DOHH2 (cell line): ENCODE data around the gene S100A14.

Source experiments
- H3F3A ChIP-seq: fragments of 200-600 bp; sonication (generic), shearing (Covaris generic); 2 replicates; pipeline ENCODE4 v1.6.0; 2016; ENCODE audit warnings: antibody characterized with exemption, mild to moderate bottlenecking; ENCODE audit not compliant: control insufficient read depth, insufficient read depth
- H3K27ac ChIP-seq: fragments of 200-600 bp; sonication (generic); 2 replicates; pipeline ENCODE4 v1.5.1; 2014; ENCODE audit warnings: low read depth, mild to moderate bottlenecking, low read length, moderate library complexity
- H3K27me3 ChIP-seq: fragments of 200-600 bp; sonication (generic); 2 replicates; pipeline ENCODE4 v1.6.1; 2014; ENCODE audit warnings: mild to moderate bottlenecking, low read length, mixed read lengths; ENCODE audit not compliant: control insufficient read depth
- H3K36me3 ChIP-seq: fragments of 200-600 bp; sonication (generic); 2 replicates; pipeline ENCODE4 v1.6.1; 2014; ENCODE audit warnings: mild to moderate bottlenecking, low read length, moderate library complexity, mixed read lengths; ENCODE audit not compliant: control insufficient read depth
- H3K4me1 ChIP-seq: fragments of 200-600 bp; sonication (generic); 2 replicates; pipeline ENCODE4 v1.6.1; 2014; ENCODE audit warnings: mild to moderate bottlenecking, low read length, mixed read lengths; ENCODE audit not compliant: control insufficient read depth
- H3K4me2 ChIP-seq: fragments of 200-600 bp; sonication (generic); 2 replicates; pipeline ENCODE4 v1.6.0; 2014; ENCODE audit warnings: mild to moderate bottlenecking, low read length, moderate library complexity
- H3K4me3 ChIP-seq: fragments of 200-600 bp; sonication (generic); 2 replicates; pipeline ENCODE4 v1.5.1; 2014; ENCODE audit warnings: mild to moderate bottlenecking, low read length, mixed read lengths
- H3K79me2 ChIP-seq: fragments of 200-600 bp; sonication (generic); 2 replicates; pipeline ENCODE4 v1.6.1; 2014; ENCODE audit warnings: mild to moderate bottlenecking, low read length, mixed read lengths; ENCODE audit not compliant: control insufficient read depth
- H3K9me2 ChIP-seq: fragments of 200-600 bp; sonication (generic); replicated peaks from 2 replicates; pipeline ENCODE4 v1.6.1; 2014; ENCODE audit warnings: mild to moderate bottlenecking, low read length, mixed read lengths; ENCODE audit not compliant: control insufficient read depth
- H3K9me3 ChIP-seq: fragments of 200-600 bp; sonication (generic); 2 replicates; pipeline ENCODE4 v1.6.1; 2014; ENCODE audit warnings: antibody characterized with exemption, low read length, mixed read lengths; ENCODE audit not compliant: control insufficient read depth, insufficient read depth
- H4K20me1 ChIP-seq: fragments of 200-600 bp; sonication (generic); 2 replicates; pipeline ENCODE4 v1.6.0; 2014; ENCODE audit warnings: low read depth, mild to moderate bottlenecking, antibody characterized with exemption, low read length, moderate library complexity; ENCODE audit not compliant: control insufficient read depth, insufficient read depth
- CTCF ChIP-seq: fragments of 200-600 bp; sonication (generic); IDR thresholded peaks from one replicate; pipeline ENCODE4 v1.5.1; 2014; ENCODE audit warnings: antibody characterized with exemption, mild to moderate bottlenecking, low read depth, low read length; ENCODE audit not compliant: poor library complexity, severe bottlenecking
- EZH2phosphoT487 ChIP-seq: fragments of 200-600 bp; sonication (generic); IDR thresholded peaks from 2 replicates; pipeline ENCODE4 v1.6.1; 2017; ENCODE audit warnings: borderline replicate concordance, mild to moderate bottlenecking, antibody characterized with exemption, low read length, moderate library complexity, mixed read lengths

Gene S100A14

DNA sequence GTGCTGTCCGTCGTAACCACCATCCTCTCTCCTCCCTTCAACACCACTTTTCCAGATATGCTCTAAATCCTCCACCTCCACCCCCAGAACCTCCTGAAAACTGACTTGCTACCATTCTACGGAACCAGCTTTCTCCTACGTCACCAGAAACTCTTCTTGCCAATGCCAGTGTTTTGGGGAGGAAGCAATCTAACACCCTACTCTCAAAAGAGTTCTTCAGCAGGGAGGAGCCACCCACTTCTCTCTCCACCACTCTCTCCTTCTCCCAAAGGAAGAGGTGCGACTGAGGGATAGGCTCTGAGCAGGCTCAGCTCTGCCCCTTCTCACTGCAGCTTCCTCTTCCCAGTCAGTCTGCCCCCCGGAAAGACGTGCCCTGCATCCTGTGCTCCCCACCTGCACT, 44.4 kb downstream of the S100A14 start:
- H3F3A ChIP-seq, result no peaks in the 10 kb centered on the region
- no peaks in the 10 kb centered on the region for H3K36me3 ChIP-seq
- H3K27ac ChIP-seq, result no peak overlapping the region
- H3K4me2 ChIP-seq, result no peak overlapping the region
- no peak overlapping the region for H3K4me3 ChIP-seq
- TF ChIP-seq CTCF (no peak), EZH2phosphoT487 (no peak)
- no peaks in the 10 kb centered on the region for H3K9me3 ChIP-seq
- no peaks in the 10 kb centered on the region for H4K20me1 ChIP-seq
- H3K27me3 ChIP-seq, result no peaks in the 10 kb centered on the region; the same call in 1 of the 2 replicates
- H3K9me2 ChIP-seq, result no peaks in the 10 kb centered on the region
- no peaks in the 10 kb centered on the region for H3K79me2 ChIP-seq
- H3K4me1 ChIP-seq, result no peaks in the 10 kb centered on the region

DNA sequence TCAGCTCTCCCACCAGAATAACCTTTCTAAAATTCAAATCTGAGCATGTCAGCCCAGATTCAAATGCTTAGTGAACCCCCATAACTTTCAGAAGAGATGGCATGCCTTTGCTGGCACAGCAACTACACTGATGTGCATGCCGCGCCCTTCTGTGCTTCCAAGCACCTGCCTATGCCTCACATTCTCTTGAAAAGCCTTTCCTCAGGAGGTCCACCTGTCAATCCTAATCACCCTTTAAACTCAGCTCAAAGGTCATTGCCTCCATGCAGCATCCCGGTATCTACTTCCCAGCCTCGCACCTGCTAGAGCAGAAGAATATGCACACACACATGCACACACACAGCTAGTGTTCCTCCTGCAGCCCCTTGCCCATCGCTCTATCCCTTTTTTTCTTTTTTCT, 45.3 kb downstream of the S100A14 start:
- Histone ChIP-seq H3K4me3 (no peak overlapping the region), H3K9me2 (no peaks in the 10 kb centered on the region), H3K27ac (no peak overlapping the region), H4K20me1 (no peaks in the 10 kb centered on the region), H3K9me3 (no peaks in the 10 kb centered on the region), H3K27me3 (no peaks in the 10 kb centered on the region), H3K4me2 (no peak overlapping the region), H3K79me2 (no peaks in the 10 kb centered on the region), H3F3A (no peaks in the 10 kb centered on the region), H3K4me1 (peaks cover 2% of the 10 kb centered on the region), H3K36me3 (no peaks in the 10 kb centered on the region)
- TF ChIP-seq EZH2phosphoT487 (no peak), CTCF (no peak)

DNA sequence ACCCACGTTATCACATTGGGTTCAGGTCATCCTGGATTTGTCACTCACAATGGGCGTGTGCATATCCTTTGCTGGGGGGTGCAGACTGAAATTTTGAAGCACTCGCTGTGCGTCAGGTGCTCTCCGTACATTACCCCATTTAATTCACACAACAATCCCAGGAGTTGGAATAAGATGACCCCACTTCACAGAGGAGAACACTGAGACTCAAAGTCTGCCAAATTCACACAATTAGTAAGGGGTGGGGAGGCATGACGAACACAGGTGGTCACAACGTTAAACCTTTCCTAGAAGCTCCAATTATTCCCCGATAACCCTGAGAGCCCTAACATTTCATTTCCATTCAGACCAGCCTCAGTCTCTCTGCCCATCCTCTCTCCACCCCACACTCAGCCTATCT, 46.7 kb downstream of the S100A14 start:
- H3K9me2 ChIP-seq, result no peaks in the 10 kb centered on the region
- no peak overlapping the region for H3K4me2 ChIP-seq
- no peak overlapping the region for H3K4me3 ChIP-seq
- TF ChIP-seq EZH2phosphoT487 (no peak), CTCF (no peak)
- no peaks in the 10 kb centered on the region for H4K20me1 ChIP-seq
- no peaks in the 10 kb centered on the region for H3K9me3 ChIP-seq
- H3K79me2 ChIP-seq, result no peaks in the 10 kb centered on the region
- H3K27me3 ChIP-seq, result no peaks in the 10 kb centered on the region
- H3K27ac ChIP-seq, result no peak overlapping the region
- no peaks in the 10 kb centered on the region for H3F3A ChIP-seq
- peaks cover 6% of the 10 kb centered on the region for H3K4me1 ChIP-seq
- no peaks in the 10 kb centered on the region for H3K36me3 ChIP-seq
